B cell (primary cell): ENCODE measurements around the gene TSPAN9. TPM values are rescaled to one million over a fixed set of nuclear protein-coding genes. Genes with fewer than 3 reads are reported as not detected.

Experiments used
- ATAC-seq: fragments of 200-7000 bp; cut with Tn5 transposase; one replicate; pipeline ENCODE4 v1.10.0; 2021; ENCODE audit warnings: low read depth, mild to moderate bottlenecking, moderate number of reproducible peaks, moderate library complexity
- CTCF ChIA-PET: fragments of 350-600 bp; sonication (Branson Sonifier 250); formaldehyde crosslinking; loops from one replicate; lab custom pipeline; 2021; ENCODE audit warnings: antibody characterized with exemption, inconsistent platforms; lab: Charles Lee
- POLR2A ChIA-PET: fragments of 350-600 bp; sonication (Branson Sonifier 250); formaldehyde crosslinking; loops from one replicate; lab custom pipeline; 2021; ENCODE audit warnings: antibody characterized with exemption; lab: Charles Lee
- DNase-seq: peaks from one replicate; pipeline ENCODE4 v3.0.0; 2013
- H2AFZ ChIP-seq: 2 replicates; pipeline ENCODE4 v1.6.1; 2012; ENCODE audit warnings: mild to moderate bottlenecking, low read depth, low read length; ENCODE audit not compliant: insufficient read depth, poor library complexity, severe bottlenecking
- H3K27ac ChIP-seq, 2 donors: 1 replicate in 1 of 2; 2 replicates in 1 of 2; pipeline ENCODE4 v1.5.1; 2012 to 2013; ENCODE audit warnings: low read length in 2 of 2, mild to moderate bottlenecking in 2 of 2, moderate library complexity in 1 of 2
- H3K27me3 ChIP-seq, 4 experiments: fragments of 200-600 bp in 1 of 4; sonication (generic) in 1 of 4; replicated peaks in 1 of 4; 1 replicate in 2 of 4; 2 replicates in 2 of 4; pipeline versions ENCODE4 v1.6.1 to v1.7.0; 2013 to 2016; ENCODE audit warnings: low read length in 3 of 4, mild to moderate bottlenecking in 2 of 4, mixed read lengths in 1 of 4, moderate library complexity in 1 of 4; ENCODE audit not compliant: insufficient read depth in 4 of 4, control insufficient read depth in 3 of 4; ENCODE audit errors: control extremely low read depth in 1 of 4
- H3K36me3 ChIP-seq, 2 experiments: replicated peaks in 1 of 2; 1 replicate in 1 of 2; 2 replicates in 1 of 2; pipeline versions ENCODE4 v1.6.1 to v1.7.1; 2013; ENCODE audit warnings: low read length in 1 of 2; ENCODE audit not compliant: insufficient read depth in 2 of 2, control insufficient read depth in 1 of 2; ENCODE audit errors: control extremely low read depth in 1 of 2, extremely low read depth in 1 of 2
- H3K4me1 ChIP-seq, 2 donors: fragments of 200-600 bp in 1 of 2; sonication (generic) in 1 of 2; 1 replicate in 1 of 2; 2 replicates in 1 of 2; pipeline versions ENCODE4 v1.5.1 to v1.6.1; 2013 to 2017; ENCODE audit warnings: low read length in 2 of 2; ENCODE audit not compliant: control insufficient read depth in 2 of 2, insufficient read depth in 2 of 2
- H3K4me2 ChIP-seq: replicated peaks from 2 replicates; pipeline ENCODE3; 2012; ENCODE audit warnings: mild to moderate bottlenecking, low read depth, low read length; ENCODE audit not compliant: poor library complexity, severe bottlenecking
- H3K4me3 ChIP-seq, 5 experiments: fragments of 200-600 bp in 1 of 5; sonication (generic) in 1 of 5; 1 replicate in 3 of 5; 2 replicates in 2 of 5; pipeline versions ENCODE4 v1.5.1 to v1.7.0; 2011 to 2016; ENCODE audit warnings: low read length in 4 of 5, mild to moderate bottlenecking in 4 of 5, low read depth in 2 of 5, control low read depth in 1 of 5, moderate library complexity in 1 of 5; ENCODE audit not compliant: insufficient read depth in 1 of 5; ENCODE audit errors: control extremely low read depth in 1 of 5, extremely low read depth in 1 of 5
- H3K79me2 ChIP-seq: fragments of 200-600 bp; sonication (generic); one replicate; pipeline ENCODE4 v1.6.0; 2016; ENCODE audit warnings: low read length; ENCODE audit not compliant: control insufficient read depth, insufficient read depth
- H3K9ac ChIP-seq: fragments of 200-600 bp; sonication (generic); 2 replicates; pipeline ENCODE4 v1.6.1; 2017; ENCODE audit warnings: mild to moderate bottlenecking, low read length, moderate library complexity
- H3K9me3 ChIP-seq, 3 donors: one replicate each; pipeline versions ENCODE4 v1.6.1 to v1.7.1; 2013; ENCODE audit warnings: low read length in 2 of 3; ENCODE audit not compliant: control insufficient read depth in 2 of 3, insufficient read depth in 1 of 3; ENCODE audit errors: control extremely low read depth in 1 of 3
- H4K20me1 ChIP-seq: 2 replicates; pipeline ENCODE4 v1.6.0; 2012; ENCODE audit warnings: mild to moderate bottlenecking, low read length; ENCODE audit not compliant: insufficient read depth, control insufficient read depth, poor library complexity, severe bottlenecking
- H3K27ac Mint-ChIP-seq: one replicate; pipeline ENCODE4 v1.8.0; 2021; ENCODE audit warnings: mixed read lengths
- H3K27me3 Mint-ChIP-seq: one replicate; pipeline ENCODE4 v1.8.0; 2021; ENCODE audit warnings: mixed read lengths
- H3K4me1 Mint-ChIP-seq: one replicate; pipeline ENCODE4 v1.8.0; 2021; ENCODE audit warnings: mixed read lengths
- H3K4me3 Mint-ChIP-seq: one replicate; pipeline ENCODE4 v1.8.0; 2021; ENCODE audit warnings: mixed read lengths
- H3K9me3 Mint-ChIP-seq: one replicate; pipeline ENCODE4 v1.8.0; 2022; ENCODE audit warnings: mixed read lengths; ENCODE audit not compliant: insufficient read depth
- EZH2 ChIP-seq: IDR thresholded peaks from 2 replicates; pipeline ENCODE4 v1.6.1; 2012; ENCODE audit warnings: borderline replicate concordance, low read depth, mild to moderate bottlenecking, moderate library complexity, low read length; ENCODE audit not compliant: insufficient read depth, poor library complexity, severe bottlenecking
- WGBS: methylation state at CpG from one replicate; pipeline ENCODE4 v1.1.5; 2013; ENCODE audit warnings: missing lambda C conversion rate; ENCODE audit not compliant: insufficient coverage; 5-methylcytosine and 5-hydroxymethylcytosine counted together
- intact Hi-C: fragments of 100-400 bp; cut with micrococcal nuclease; formaldehyde crosslinking; loops from one replicate; pipeline ENCODE4 v1.10.0; 2022
- polyA plus RNA-seq: library from polyadenylated mRNA; depleted of rRNA; stranded (reverse); fragments of >200 nt; gene quantifications from 2 replicates; pipeline ENCODE4 v1.2.3, GENCODE V29; 2012
- total RNA-seq, 2 donors: library from RNA; stranded (reverse); fragments of 120-200 nt in 1 of 2; gene quantifications; 1 replicate in 1 of 2; 2 replicates in 1 of 2; pipeline versions ENCODE4 v1.2.3 to v1.2.4, GENCODE V29; 2013 to 2022
- TF ChIP-seq, protein P1 (sequence below): fragments of 200-600 bp; IDR thresholded peaks from one replicate; pipeline ENCODE4 v1.8.0; 2022; ENCODE audit warnings: antibody characterized with exemption, mild to moderate bottlenecking

Gene TSPAN9
- total and polyA plus RNA-seq, 2 donors (not counting 1 experiment from before 2014, with no cell fraction given): 0.15 to 0.37 TPM

DNA sequence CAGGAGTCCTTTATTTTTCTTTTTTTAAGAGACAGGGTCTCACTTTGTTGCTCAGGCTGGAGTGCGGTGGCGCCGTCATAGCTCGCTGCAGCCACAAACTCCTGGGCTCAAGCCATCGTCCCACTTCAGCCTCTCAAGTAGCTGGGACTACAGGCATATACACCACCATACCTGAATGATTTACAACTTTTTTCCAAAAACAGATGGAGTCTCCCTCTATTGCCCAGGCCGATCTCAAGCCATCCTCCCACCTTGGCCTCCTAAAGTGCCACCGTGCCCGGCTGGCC is 205.1 kb downstream of the TSPAN9 start:
- H3K9ac ChIP-seq: no peak overlapping the region
- H3K4me3 ChIP-seq: no peak overlapping the region
- TF ChIP-seq, protein P1, sequence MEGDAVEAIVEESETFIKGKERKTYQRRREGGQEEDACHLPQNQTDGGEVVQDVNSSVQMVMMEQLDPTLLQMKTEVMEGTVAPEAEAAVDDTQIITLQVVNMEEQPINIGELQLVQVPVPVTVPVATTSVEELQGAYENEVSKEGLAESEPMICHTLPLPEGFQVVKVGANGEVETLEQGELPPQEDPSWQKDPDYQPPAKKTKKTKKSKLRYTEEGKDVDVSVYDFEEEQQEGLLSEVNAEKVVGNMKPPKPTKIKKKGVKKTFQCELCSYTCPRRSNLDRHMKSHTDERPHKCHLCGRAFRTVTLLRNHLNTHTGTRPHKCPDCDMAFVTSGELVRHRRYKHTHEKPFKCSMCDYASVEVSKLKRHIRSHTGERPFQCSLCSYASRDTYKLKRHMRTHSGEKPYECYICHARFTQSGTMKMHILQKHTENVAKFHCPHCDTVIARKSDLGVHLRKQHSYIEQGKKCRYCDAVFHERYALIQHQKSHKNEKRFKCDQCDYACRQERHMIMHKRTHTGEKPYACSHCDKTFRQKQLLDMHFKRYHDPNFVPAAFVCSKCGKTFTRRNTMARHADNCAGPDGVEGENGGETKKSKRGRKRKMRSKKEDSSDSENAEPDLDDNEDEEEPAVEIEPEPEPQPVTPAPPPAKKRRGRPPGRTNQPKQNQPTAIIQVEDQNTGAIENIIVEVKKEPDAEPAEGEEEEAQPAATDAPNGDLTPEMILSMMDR: no peak
- no peak for TF ChIP-seq EZH2
- H3K27me3 ChIP-seq: peaks cover 0 to 2% (median 0%) of the 10 kb centered on the region in 4 experiments
- intact Hi-C loops: no loop called here
- H3K36me3 ChIP-seq: no peaks in the 10 kb centered on the region
- Mint-ChIP-seq H3K4me1 (peaks cover 6% of the 10 kb centered on the region), H3K27ac (no peak overlapping the region), H3K4me3 (no peak overlapping the region), H3K27me3 (peaks cover 9% of the 10 kb centered on the region), H3K9me3 (no peaks in the 10 kb centered on the region)
- H4K20me1 ChIP-seq: no peaks in the 10 kb centered on the region
- WGBS: 92% methylated on average over 8 of the region's 8 CpGs
- H3K9me3 ChIP-seq: peaks cover 0 to 14% (median 0%) of the 10 kb centered on the region in 3 donors
- H3K79me2 ChIP-seq: no peaks in the 10 kb centered on the region
- H3K27ac ChIP-seq: no peak overlapping the region
- POLR2A ChIA-PET: no interaction called here
- ATAC-seq (no peak), DNase-seq (no peak)
- H3K4me2 ChIP-seq: no peak overlapping the region
- CTCF ChIA-PET: interaction anchor here (1.1 kb wide), 1 partner anchor 18 kb away, joined by 5 read pairs; no protein-coding TSS in a partner anchor
- peaks cover 0 to 8% of the 10 kb centered on the region in 2 donors for H3K4me1 ChIP-seq
- H2AFZ ChIP-seq: no peak overlapping the region

DNA sequence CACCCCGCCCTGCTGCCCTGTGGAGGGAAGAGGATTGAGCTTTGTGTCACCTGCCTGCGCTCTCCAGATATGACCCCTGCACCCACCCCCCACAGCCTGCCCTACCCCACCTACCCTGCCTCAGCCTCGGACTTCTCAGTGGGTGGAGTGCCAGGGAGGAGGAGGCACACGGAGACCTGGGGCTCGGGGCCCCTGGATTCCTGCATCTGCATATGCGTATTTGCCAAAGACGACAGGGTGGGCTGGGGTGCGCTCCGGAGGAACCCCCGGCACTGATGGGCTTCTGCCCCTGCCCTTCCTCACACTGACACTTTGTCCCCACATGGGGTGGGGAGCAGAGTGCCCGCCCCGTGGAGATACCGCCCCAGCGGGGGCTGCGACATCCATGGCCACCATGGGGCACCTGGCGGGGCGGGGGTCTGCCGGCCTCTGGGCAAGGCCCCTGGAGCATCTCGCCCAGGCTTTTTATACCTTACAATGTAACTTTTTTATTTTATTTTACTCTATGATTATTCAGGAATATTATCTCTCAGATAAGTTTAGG is 206.0 kb downstream of the TSPAN9 start:
- Histone ChIP-seq H3K27me3 (peaks cover 0 to 2% (median 0%) of the 10 kb centered on the region in 4 experiments), H3K9me3 (peaks cover 0 to 14% (median 0%) of the 10 kb centered on the region in 3 donors), H3K36me3 (no peaks in the 10 kb centered on the region), H3K9ac (no peak overlapping the region), H3K27ac (no peak overlapping the region), H3K4me1 (peaks cover 0 to 8% of the 10 kb centered on the region in 2 donors), H3K4me3 (no peak overlapping the region), H2AFZ (no peak overlapping the region), H4K20me1 (no peaks in the 10 kb centered on the region), H3K79me2 (no peaks in the 10 kb centered on the region), H3K4me2 (no peak overlapping the region)
- Mint-ChIP-seq H3K9me3 (no peaks in the 10 kb centered on the region), H3K27ac (no peak overlapping the region), H3K4me3 (no peak overlapping the region), H3K4me1 (peaks cover 6% of the 10 kb centered on the region), H3K27me3 (peaks cover 9% of the 10 kb centered on the region)
- no peak for DNase-seq
- 87% methylated on average over 12 of the region's 19 CpGs for WGBS
- ChIA-PET POLR2A (no interaction called here), CTCF (no interaction called here)
- intact Hi-C loops: no loop called here
- TF ChIP-seq, protein P1: no peak
- no peak for TF ChIP-seq EZH2
- ATAC-seq: no peak
